H9 (cell line): ENCODE measurements around the gene AXL. TPM values are rescaled to one million over a fixed set of nuclear protein-coding genes. Genes with fewer than 3 reads are reported as not detected.

Source experiments
- DNase-seq: peaks from one replicate; pipeline ENCODE4 v3.0.0-alpha.2; 2017
- H2AFZ ChIP-seq: one replicate; pipeline ENCODE4 v1.6.1; 2013; ENCODE audit warnings: mild to moderate bottlenecking, low read length, control low read depth, moderate library complexity
- H2AK5ac ChIP-seq: 2 replicates; pipeline ENCODE4 v1.6.1; 2013; ENCODE audit warnings: low read length, control low read depth, mixed read lengths; ENCODE audit not compliant: insufficient read length
- H2BK120ac ChIP-seq: one replicate; pipeline ENCODE4 v1.6.1; 2013; ENCODE audit warnings: low read depth, mild to moderate bottlenecking, low read length, control low read depth, inconsistent platforms; ENCODE audit not compliant: poor library complexity, severe bottlenecking
- H2BK12ac ChIP-seq: 2 replicates; pipeline ENCODE4 v1.6.1; 2013; ENCODE audit warnings: low read length, control low read depth, mixed read lengths, low read depth; ENCODE audit not compliant: insufficient read length
- H2BK15ac ChIP-seq: 2 replicates; pipeline ENCODE4 v1.6.1; 2013; ENCODE audit warnings: low read depth, low read length, control low read depth
- H2BK20ac ChIP-seq: one replicate; pipeline ENCODE4 v1.6.1; 2013; ENCODE audit warnings: low read depth, mild to moderate bottlenecking, low read length, control low read depth, inconsistent platforms; ENCODE audit not compliant: poor library complexity, severe bottlenecking
- H2BK5ac ChIP-seq: 2 replicates; pipeline ENCODE4 v1.6.1; 2013; ENCODE audit warnings: low read length, control low read depth, mixed read lengths; ENCODE audit not compliant: insufficient read length
- H3K14ac ChIP-seq: 2 replicates; pipeline ENCODE4 v1.6.1; 2013; ENCODE audit warnings: low read length, control low read depth; ENCODE audit not compliant: insufficient read depth
- H3K18ac ChIP-seq: 2 replicates; pipeline ENCODE4 v1.6.1; 2013; ENCODE audit warnings: low read depth, mild to moderate bottlenecking, mixed read lengths, low read length, control low read depth; ENCODE audit not compliant: insufficient read length
- H3K23ac ChIP-seq: 2 replicates; pipeline ENCODE4 v1.6.1; 2013; ENCODE audit warnings: low read length, control low read depth, mixed read lengths, low read depth; ENCODE audit not compliant: insufficient read length
- H3K23me2 ChIP-seq: 2 replicates; pipeline ENCODE4 v1.6.1; 2013; ENCODE audit warnings: low read depth, mild to moderate bottlenecking, mixed read lengths, low read length, control low read depth; ENCODE audit not compliant: insufficient read length, poor library complexity, severe bottlenecking
- H3K27ac ChIP-seq: 2 replicates; pipeline ENCODE4 v1.5.1; 2013; ENCODE audit warnings: low read length, control low read depth, mixed read lengths, low read depth; ENCODE audit not compliant: insufficient read length
- H3K27me3 ChIP-seq: 2 replicates; pipeline ENCODE4 v1.6.1; 2013; ENCODE audit warnings: low read length, control low read depth, inconsistent platforms; ENCODE audit not compliant: insufficient read depth
- H3K4ac ChIP-seq: 2 replicates; pipeline ENCODE4 v1.6.1; 2013; ENCODE audit warnings: low read depth, mild to moderate bottlenecking, control low read depth, inconsistent platforms, low read length, moderate library complexity
- H3K4me1 ChIP-seq: 2 replicates; pipeline ENCODE4 v1.6.1; 2013; ENCODE audit warnings: low read length, control low read depth, inconsistent platforms; ENCODE audit not compliant: insufficient read depth
- H3K4me2 ChIP-seq: 2 replicates; pipeline ENCODE4 v1.6.1; 2013; ENCODE audit warnings: low read length, control low read depth, mixed read lengths; ENCODE audit not compliant: insufficient read length, insufficient read depth
- H3K56ac ChIP-seq: 2 replicates; pipeline ENCODE4 v1.6.1; 2013; ENCODE audit warnings: low read depth, mild to moderate bottlenecking, mixed read lengths, low read length, control low read depth; ENCODE audit not compliant: insufficient read length
- H3K79me1 ChIP-seq: 2 replicates; pipeline ENCODE4 v1.6.1; 2013; ENCODE audit warnings: low read depth, mild to moderate bottlenecking, moderate library complexity, low read length, control low read depth, inconsistent platforms; ENCODE audit not compliant: insufficient read depth, poor library complexity, severe bottlenecking
- H3K79me2 ChIP-seq: 2 replicates; pipeline ENCODE4 v1.6.1; 2013; ENCODE audit warnings: low read length, control low read depth, inconsistent platforms; ENCODE audit not compliant: insufficient read depth
- H3K9ac ChIP-seq: 2 replicates; pipeline ENCODE4 v1.6.1; 2013; ENCODE audit warnings: low read length, control low read depth, mixed read lengths; ENCODE audit not compliant: insufficient read length; ENCODE audit errors: extremely low read depth
- H3K9me3 ChIP-seq: one replicate; pipeline ENCODE4 v1.6.1; 2013; ENCODE audit warnings: low read depth, low read length, inconsistent platforms; ENCODE audit not compliant: control insufficient read depth
- H3T11ph ChIP-seq: one replicate; pipeline ENCODE4 v1.6.1; 2013; ENCODE audit warnings: mild to moderate bottlenecking, low read length, control low read depth, inconsistent platforms
- H4K20me1 ChIP-seq: one replicate; pipeline ENCODE4 v1.6.1; 2013; ENCODE audit not compliant: control insufficient read depth, insufficient read length, insufficient read depth
- H4K5ac ChIP-seq: 2 replicates; pipeline ENCODE4 v1.6.1; 2013; ENCODE audit warnings: low read depth, mild to moderate bottlenecking, mixed read lengths, low read length, control low read depth; ENCODE audit not compliant: insufficient read length
- H4K8ac ChIP-seq: replicated peaks from 2 replicates; pipeline ENCODE4 v1.6.1; 2013; ENCODE audit warnings: low read length, control low read depth, mixed read lengths, low read depth; ENCODE audit not compliant: insufficient read length
- H4K91ac ChIP-seq: 2 replicates; pipeline ENCODE4 v1.6.1; 2013; ENCODE audit warnings: low read depth, mild to moderate bottlenecking, moderate library complexity, mixed read lengths, low read length, control low read depth; ENCODE audit not compliant: insufficient read length
- H3K27ac Mint-ChIP-seq, 3 experiments: 2 replicates in 2 of 3; 3 replicates in 1 of 3; pipeline ENCODE4 v1.8.0; 2020 to 2021; ENCODE audit warnings: mixed read lengths in 3 of 3, mild to moderate bottlenecking in 1 of 3, moderate library complexity in 1 of 3
- H3K27me3 Mint-ChIP-seq: 2 replicates; pipeline ENCODE4 v1.8.0; 2021; ENCODE audit warnings: low read depth, mild to moderate bottlenecking, moderate library complexity, mixed read lengths
- H3K36me3 Mint-ChIP-seq, 3 experiments: 2 replicates in 2 of 3; 3 replicates in 1 of 3; pipeline ENCODE4 v1.8.0; 2020 to 2021; ENCODE audit warnings: low read depth in 3 of 3, mixed read lengths in 3 of 3; ENCODE audit not compliant: insufficient read depth in 1 of 3
- H3K4me1 Mint-ChIP-seq, 2 experiments: 2 replicates each; pipeline ENCODE4 v1.8.0; 2020; ENCODE audit warnings: mixed read lengths in 2 of 2
- H3K4me3 Mint-ChIP-seq, 2 experiments: 2 replicates in 1 of 2; 3 replicates in 1 of 2; pipeline ENCODE4 v1.8.0; 2020 to 2021; ENCODE audit warnings: mild to moderate bottlenecking in 2 of 2, mixed read lengths in 2 of 2, moderate library complexity in 1 of 2
- H3K9me3 Mint-ChIP-seq, 2 experiments: 2 replicates in 1 of 2; 3 replicates in 1 of 2; pipeline ENCODE4 v1.8.0; 2020; ENCODE audit warnings: mild to moderate bottlenecking in 2 of 2, mixed read lengths in 2 of 2, moderate library complexity in 1 of 2
- CTCF ChIP-seq: fragments of 200-600 bp; sonication (generic); conservative IDR thresholded peaks from 3 replicates; pipeline ENCODE4 v1.8.0; 2021; ENCODE audit warnings: antibody characterized with exemption, mild to moderate bottlenecking
- WGBS: extraction: QIAGEN DNeasy Blood & Tissue Kit; methylation state at CpG from one replicate; pipeline ENCODE4 v1.1.7; 2013; ENCODE audit warnings: missing lambda C conversion rate, low lambda C conversion rate, mixed read lengths; ENCODE audit not compliant: insufficient read length; ENCODE audit errors: extremely low coverage; 5-methylcytosine and 5-hydroxymethylcytosine counted together
- total RNA-seq: library from RNA; stranded (reverse); gene quantifications from 2 replicates; pipeline ENCODE4 v1.2.1, GENCODE V29; 2021

AXL gene
- total RNA-seq, 1 experiment from 2014 or later: 29.4 TPM

GRCh38 chr19:41192574-41193429, 26.2 kb upstream of the AXL start, which contains the start of gene CYP2S1:
Gene CYP2S1, plus strand, starts transcription at chr19:41193219. Its CDS starts 46 bp downstream, at chr19:41193265.
- Histone ChIP-seq H4K8ac (no peak within 1 kb of the TSS), H3K4ac (no peak within 1 kb of the TSS), H3K9ac (peak within 1 kb of the TSS; percentile 61), H3T11ph (no peak within 1 kb of the TSS), H2BK20ac (no peak within 1 kb of the TSS), H2BK5ac (no peak within 1 kb of the TSS), H3K14ac (peak within 1 kb of the TSS; percentile 30), H3K23me2 (peaks cover 16% of the 10 kb centered on the region), H2AFZ (no peak within 1 kb of the TSS), H3K79me1 (peaks cover 3% of the 10 kb centered on the region), H3K4me1 (peaks cover 15% of the 10 kb centered on the region; the same call in 1 of the 2 replicates), H3K23ac (no peak within 1 kb of the TSS), H2AK5ac (no peak within 1 kb of the TSS), H3K27me3 (no peaks in the 10 kb centered on the region), H3K9me3 (no peaks in the 10 kb centered on the region), H2BK120ac (no peak within 1 kb of the TSS), H3K4me2 (peak within 1 kb of the TSS; percentile 76), H3K56ac (no peak within 1 kb of the TSS), H4K91ac (no peak within 1 kb of the TSS), H2BK15ac (no peak within 1 kb of the TSS), H2BK12ac (no peak within 1 kb of the TSS), H4K20me1 (peaks cover 2% of the 10 kb centered on the region), H3K27ac (no peak within 1 kb of the TSS), H3K79me2 (peaks cover 24% of the 10 kb centered on the region; the same call in 1 of the 2 replicates), H4K5ac (no peak within 1 kb of the TSS), H3K18ac (no peak within 1 kb of the TSS)
- no CpG with 5 or more reads among the region's 58 CpGs for WGBS
- H3K4me1 Mint-ChIP-seq: peaks cover 55 to 73% of the 10 kb centered on the region in 2 experiments
- H3K27me3 Mint-ChIP-seq: no peaks in the 10 kb centered on the region
- DNase-seq: peak; percentile 78
- H3K9me3 Mint-ChIP-seq: no peaks in the 10 kb centered on the region
- H3K4me3 Mint-ChIP-seq: peak within 1 kb of the TSS; percentile 95 to 97
- no peak for TF ChIP-seq CTCF
- peaks cover 17 to 42% (median 36%) of the 10 kb centered on the region in 3 experiments for H3K36me3 Mint-ChIP-seq
- H3K27ac Mint-ChIP-seq: peak within 1 kb of the TSS; percentile 69 to 93 (median 89)
